Astrocyte of the spinal cord (primary cell): ENCODE results near the gene ARHGAP6.

Experiments used
- DNase-seq: peaks from one replicate; pipeline ENCODE4 v3.0.0; 2011; ENCODE audit warnings: low read depth, low spot score
- H3K4me3 ChIP-seq: 2 replicates; pipeline ENCODE4 v1.5.1; 2011; ENCODE audit warnings: low read depth, mild to moderate bottlenecking, low read length, moderate library complexity
- in situ Hi-C: cut with HindIII; loops from 2 replicates; pipeline ENCODE4 v1.10.0; 2017; ENCODE audit warnings: low sequenced_read_pairs
- TF ChIP-seq, protein P1 (sequence below): IDR thresholded peaks from 2 replicates; pipeline ENCODE4 v1.5.1; 2012; ENCODE audit warnings: low read depth, mild to moderate bottlenecking, low read length, inconsistent platforms

Gene ARHGAP6

DNA sequence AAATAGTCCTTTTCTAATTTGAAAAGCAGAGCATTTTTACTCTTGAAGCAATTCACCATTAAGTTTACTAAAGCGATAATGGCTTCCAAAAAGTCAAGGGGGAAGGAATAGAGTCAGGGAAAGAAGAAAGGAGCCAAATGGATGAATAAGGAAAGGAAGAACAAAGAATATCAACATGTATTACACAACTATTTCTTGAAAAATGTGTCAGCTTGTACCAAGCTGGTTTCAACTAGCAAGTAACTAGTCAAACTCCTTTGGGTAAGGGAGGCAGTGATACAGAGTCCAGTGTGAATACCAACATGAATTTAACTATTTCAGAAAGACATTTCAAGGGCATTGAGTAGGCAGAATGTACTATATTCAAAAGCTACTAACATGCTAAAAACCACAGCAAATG, 112.1 kb downstream of the ARHGAP6 start:
- no peak for DNase-seq
- TF ChIP-seq, protein P1, sequence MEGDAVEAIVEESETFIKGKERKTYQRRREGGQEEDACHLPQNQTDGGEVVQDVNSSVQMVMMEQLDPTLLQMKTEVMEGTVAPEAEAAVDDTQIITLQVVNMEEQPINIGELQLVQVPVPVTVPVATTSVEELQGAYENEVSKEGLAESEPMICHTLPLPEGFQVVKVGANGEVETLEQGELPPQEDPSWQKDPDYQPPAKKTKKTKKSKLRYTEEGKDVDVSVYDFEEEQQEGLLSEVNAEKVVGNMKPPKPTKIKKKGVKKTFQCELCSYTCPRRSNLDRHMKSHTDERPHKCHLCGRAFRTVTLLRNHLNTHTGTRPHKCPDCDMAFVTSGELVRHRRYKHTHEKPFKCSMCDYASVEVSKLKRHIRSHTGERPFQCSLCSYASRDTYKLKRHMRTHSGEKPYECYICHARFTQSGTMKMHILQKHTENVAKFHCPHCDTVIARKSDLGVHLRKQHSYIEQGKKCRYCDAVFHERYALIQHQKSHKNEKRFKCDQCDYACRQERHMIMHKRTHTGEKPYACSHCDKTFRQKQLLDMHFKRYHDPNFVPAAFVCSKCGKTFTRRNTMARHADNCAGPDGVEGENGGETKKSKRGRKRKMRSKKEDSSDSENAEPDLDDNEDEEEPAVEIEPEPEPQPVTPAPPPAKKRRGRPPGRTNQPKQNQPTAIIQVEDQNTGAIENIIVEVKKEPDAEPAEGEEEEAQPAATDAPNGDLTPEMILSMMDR = no peak
- no peak overlapping the region for H3K4me3 ChIP-seq
- in situ Hi-C loops = no loop called here

DNA sequence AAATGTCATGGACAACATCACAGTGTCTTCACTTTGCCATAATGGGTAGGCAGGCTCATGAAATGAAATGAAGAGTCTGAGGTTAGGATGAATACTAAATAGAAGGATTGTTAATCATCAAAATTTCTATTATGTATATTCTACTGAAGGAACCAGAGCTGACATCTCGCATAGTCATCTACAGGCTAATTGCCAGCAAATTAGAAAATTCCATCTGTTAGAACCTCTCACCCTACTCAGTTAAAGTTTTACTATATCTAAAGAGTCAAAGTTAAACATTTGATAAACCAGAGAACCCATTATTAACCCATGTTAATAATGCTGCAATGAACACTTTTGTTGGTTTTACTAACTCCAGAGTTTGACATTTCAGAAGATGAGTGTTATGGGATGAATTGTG, 114.6 kb downstream of the ARHGAP6 start:
- in situ Hi-C loops = no loop called here
- TF ChIP-seq, protein P1 = no peak
- DNase-seq = no peak
- no peak overlapping the region for H3K4me3 ChIP-seq

DNA sequence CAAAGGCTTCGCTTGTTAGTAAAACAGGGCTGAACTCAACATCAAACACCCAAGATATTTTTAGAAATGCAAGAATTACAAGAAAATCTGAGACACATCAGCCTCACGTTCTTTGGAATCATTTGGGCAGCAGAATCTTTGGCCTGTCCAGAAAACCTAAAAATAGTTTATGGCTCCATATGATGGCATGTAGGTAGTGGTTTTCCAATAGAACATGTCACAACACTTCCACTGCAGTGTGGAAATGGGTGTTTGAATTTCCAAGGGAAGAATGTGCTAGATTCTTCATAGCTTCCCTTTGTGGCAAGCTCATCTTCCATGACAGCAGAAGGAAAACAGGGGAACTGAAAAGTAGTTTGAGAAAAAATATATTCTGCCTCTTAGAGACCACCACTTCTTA, 118.8 kb downstream of the ARHGAP6 start:
- in situ Hi-C loops = loop anchor here (25.0 kb wide), 1 partner anchor 410 kb away; no protein-coding TSS in a partner anchor
- no peak overlapping the region for H3K4me3 ChIP-seq
- TF ChIP-seq, protein P1 = no peak
- no peak for DNase-seq

DNA sequence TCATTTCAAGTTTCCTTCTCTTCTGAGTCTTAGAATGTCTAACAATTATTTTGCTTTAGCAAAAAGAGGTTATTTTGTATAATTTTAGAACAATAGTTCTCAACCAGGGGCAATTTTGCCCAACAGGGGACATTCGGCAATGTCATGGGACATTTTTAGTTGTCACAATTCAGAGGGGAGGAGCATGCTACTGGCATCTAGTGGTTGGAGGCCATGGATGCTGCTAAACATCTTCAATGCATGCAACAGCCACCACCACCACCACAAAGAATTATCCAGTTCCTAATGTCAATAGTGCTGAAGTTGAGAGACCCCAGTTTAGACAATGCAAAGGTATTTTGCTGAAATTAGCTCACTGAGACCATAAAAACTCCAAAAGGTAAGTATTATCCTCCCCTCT, 122.5 kb downstream of the ARHGAP6 start:
- TF ChIP-seq, protein P1 = no peak
- no peak for DNase-seq
- H3K4me3 ChIP-seq = no peak overlapping the region
- in situ Hi-C loops = loop anchor here (25.0 kb wide), 1 partner anchor 406 kb away; no protein-coding TSS in a partner anchor

DNA sequence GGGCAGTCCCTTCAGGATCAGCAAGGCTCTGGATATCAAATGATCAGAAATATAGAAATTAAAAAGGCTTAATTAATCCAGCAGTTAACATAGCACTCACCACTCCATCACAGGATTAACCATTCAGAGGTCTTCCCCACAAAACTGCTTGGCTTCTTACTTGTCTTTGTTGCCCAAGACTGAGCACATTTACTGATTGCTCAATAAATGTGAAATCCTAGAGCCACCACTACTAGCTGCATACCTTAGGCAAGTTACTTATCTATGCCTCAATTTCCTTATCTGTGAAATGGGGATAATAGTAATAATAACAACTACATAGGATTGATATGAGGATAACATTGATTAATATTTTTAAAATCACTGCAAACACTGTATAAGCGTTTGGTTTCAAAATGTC, 124.2 kb downstream of the ARHGAP6 start:
- no peak for DNase-seq
- H3K4me3 ChIP-seq = no peak overlapping the region
- in situ Hi-C loops = loop anchor here (25.0 kb wide), 1 partner anchor 404 kb away; no protein-coding TSS in a partner anchor
- TF ChIP-seq, protein P1 = no peak

DNA sequence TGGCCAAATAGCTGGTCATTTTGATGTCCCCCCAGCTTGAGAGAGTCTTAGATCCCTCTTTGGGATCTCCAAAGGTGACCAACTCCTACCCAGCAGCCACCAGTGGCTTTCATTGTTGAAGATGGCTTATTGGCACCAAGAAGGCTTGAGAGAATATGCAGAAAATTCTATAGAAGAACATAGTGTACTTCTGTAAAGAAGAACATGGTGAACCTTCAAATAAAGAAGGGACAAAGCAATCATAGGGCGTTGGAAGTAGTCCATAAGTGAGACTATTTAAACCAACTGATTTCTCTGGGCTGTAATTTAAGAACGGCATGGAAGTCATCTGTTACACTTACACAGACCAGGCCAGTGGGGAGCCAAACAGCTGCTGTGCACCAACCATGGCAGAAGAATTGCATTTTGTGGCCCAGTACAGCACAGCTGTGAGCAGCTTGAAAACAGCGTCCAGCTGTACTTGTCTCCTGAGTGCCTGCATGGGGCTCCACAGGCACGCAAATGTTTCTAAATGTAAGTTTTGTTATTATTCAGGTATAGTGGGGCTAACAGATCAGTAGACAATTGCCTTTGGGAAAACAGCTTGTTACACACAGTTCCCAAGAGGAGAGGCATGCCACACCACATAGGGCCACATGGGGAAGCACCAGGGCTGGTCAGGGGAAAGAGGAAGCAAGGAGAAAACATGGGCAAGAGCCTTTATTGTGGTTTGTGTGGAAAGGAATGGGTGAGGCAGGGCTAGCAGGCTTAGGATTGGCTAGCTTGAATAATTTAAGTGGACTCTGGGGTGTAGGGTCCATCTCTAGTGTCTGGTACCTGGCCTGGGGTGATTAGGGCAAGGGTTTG, 125.0 kb downstream of the ARHGAP6 start:
- TF ChIP-seq, protein P1 = no peak
- in situ Hi-C loops = loop anchor here (25.0 kb wide), 1 partner anchor 403 kb away; no protein-coding TSS in a partner anchor
- no peak overlapping the region for H3K4me3 ChIP-seq
- no peak for DNase-seq
